ENCODE measurements around the gene SDC3.

DNA sequence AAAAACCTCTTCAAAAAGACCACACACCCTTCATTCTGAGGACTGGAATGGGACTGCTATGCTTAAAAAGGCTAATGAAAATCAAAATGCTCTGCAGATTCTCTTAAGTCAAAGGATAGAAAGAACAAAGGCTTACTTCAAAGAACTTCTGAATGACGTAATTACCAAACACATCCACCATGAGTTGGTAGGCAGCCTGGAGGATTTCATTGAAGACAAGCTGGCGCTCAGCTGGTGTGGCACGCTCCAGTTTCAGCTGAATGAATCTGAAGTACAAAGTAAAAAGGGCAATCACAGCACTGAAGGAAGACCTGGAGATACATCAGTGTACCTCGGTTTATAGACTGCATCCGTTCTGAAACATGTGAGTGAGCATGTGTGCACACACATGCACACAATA is 43.5 kb upstream of the SDC3 start:
- TF ChIP-seq POLR2AphosphoS5 (IDR thresholded peaks at IDR 0.05): no peak
- no peak for TF ChIP-seq POLR2A (IDR thresholded peaks at IDR 0.05; ENCODE audit: low read depth)
- TF ChIP-seq, protein P1, sequence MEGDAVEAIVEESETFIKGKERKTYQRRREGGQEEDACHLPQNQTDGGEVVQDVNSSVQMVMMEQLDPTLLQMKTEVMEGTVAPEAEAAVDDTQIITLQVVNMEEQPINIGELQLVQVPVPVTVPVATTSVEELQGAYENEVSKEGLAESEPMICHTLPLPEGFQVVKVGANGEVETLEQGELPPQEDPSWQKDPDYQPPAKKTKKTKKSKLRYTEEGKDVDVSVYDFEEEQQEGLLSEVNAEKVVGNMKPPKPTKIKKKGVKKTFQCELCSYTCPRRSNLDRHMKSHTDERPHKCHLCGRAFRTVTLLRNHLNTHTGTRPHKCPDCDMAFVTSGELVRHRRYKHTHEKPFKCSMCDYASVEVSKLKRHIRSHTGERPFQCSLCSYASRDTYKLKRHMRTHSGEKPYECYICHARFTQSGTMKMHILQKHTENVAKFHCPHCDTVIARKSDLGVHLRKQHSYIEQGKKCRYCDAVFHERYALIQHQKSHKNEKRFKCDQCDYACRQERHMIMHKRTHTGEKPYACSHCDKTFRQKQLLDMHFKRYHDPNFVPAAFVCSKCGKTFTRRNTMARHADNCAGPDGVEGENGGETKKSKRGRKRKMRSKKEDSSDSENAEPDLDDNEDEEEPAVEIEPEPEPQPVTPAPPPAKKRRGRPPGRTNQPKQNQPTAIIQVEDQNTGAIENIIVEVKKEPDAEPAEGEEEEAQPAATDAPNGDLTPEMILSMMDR (IDR thresholded peaks at IDR 0.05): no peak
- TF ChIP-seq EP300 (IDR thresholded peaks at IDR 0.05): no peak

Data from esophagus muscularis mucosa (tissue), 4 donors.